K562 (cell line): ENCODE data around the gene GIT2. TPM values are rescaled to one million over a fixed set of nuclear protein-coding genes. Genes with fewer than 3 reads are reported as not detected.
A peak's percentile ranks its signal among the peaks of the same experiment; 100 is the strongest.

Experiments
- CTBP1 ChIP-seq: fragments of 450-650 bp; IDR thresholded peaks from 2 replicates; pipeline ENCODE4 v1.6.1; 2016; ENCODE audit warnings: borderline replicate concordance
- E2F3 ChIP-seq: fragments of 250-450 bp; sonication (Bioruptor Pico); IDR thresholded peaks from 2 replicates; pipeline ENCODE4 v1.4.0; 2020; ENCODE audit warnings: mild to moderate bottlenecking
- EGR1 ChIP-seq: fragments of 450-650 bp; conservative IDR thresholded peaks from 2 replicates; pipeline ENCODE4 v1.6.1; 2017; ENCODE audit warnings: mild to moderate bottlenecking
- HIVEP1 ChIP-seq: fragments of 250-450 bp; sonication (Bioruptor Pico); IDR thresholded peaks from 2 replicates; pipeline ENCODE4 v1.4.0; 2020; ENCODE audit warnings: mild to moderate bottlenecking
- KAT8 ChIP-seq: fragments of 450-650 bp; IDR thresholded peaks from 2 replicates; pipeline ENCODE4 v1.6.1; 2016; ENCODE audit warnings: low read depth, mild to moderate bottlenecking
- NCOA6 ChIP-seq: fragments of 450-650 bp; IDR thresholded peaks from 2 replicates; pipeline ENCODE4 v1.6.1; 2017; ENCODE audit warnings: mild to moderate bottlenecking
- NCOR1 ChIP-seq: fragments of 450-650 bp; IDR thresholded peaks from 2 replicates; pipeline ENCODE4 v1.6.1; 2016; ENCODE audit warnings: mild to moderate bottlenecking, moderate library complexity
- NFATC3 ChIP-seq: fragments of 450-650 bp; IDR thresholded peaks from 2 replicates; pipeline ENCODE4 v1.6.1; 2017; ENCODE audit warnings: mild to moderate bottlenecking
- PHB2 ChIP-seq: fragments of 450-650 bp; IDR thresholded peaks from 2 replicates; pipeline ENCODE4 v1.6.1; 2017; ENCODE audit warnings: low read depth
- PHF21A ChIP-seq: fragments of 450-650 bp; IDR thresholded peaks from 2 replicates; pipeline ENCODE4 v1.6.1; 2017; ENCODE audit warnings: low read depth, borderline replicate concordance
- RBBP5 ChIP-seq: fragments of 200-600 bp; sonication (generic); IDR thresholded peaks from 2 replicates; pipeline ENCODE4 v1.6.1; 2012; ENCODE audit warnings: borderline replicate concordance, mild to moderate bottlenecking, low read length, control low read depth, inconsistent platforms; ENCODE audit not compliant: insufficient read depth, poor library complexity, severe bottlenecking
- TEAD4 ChIP-seq, 2 experiments: sonication (generic) in 1 of 2; formaldehyde crosslinking in 1 of 2; IDR thresholded peaks; 2 replicates each; pipeline versions ENCODE4 v1.6.1 to v1.8.0; 2012 to 2022; ENCODE audit warnings: borderline replicate concordance in 1 of 2, inconsistent platforms in 1 of 2, low read length in 1 of 2, mild to moderate bottlenecking in 1 of 2, missing genetic modification reagents in 1 of 2
- ZBTB7A ChIP-seq: IDR thresholded peaks from 2 replicates; pipeline ENCODE4 v1.6.1; 2011; ENCODE audit warnings: low read depth, mild to moderate bottlenecking, low read length, moderate library complexity, borderline replicate concordance; ENCODE audit not compliant: control insufficient read depth
- ZNF699 ChIP-seq: fragments of 250-450 bp; sonication (Bioruptor Pico); IDR thresholded peaks from 2 replicates; pipeline ENCODE4 v1.8.0; 2021; ENCODE audit warnings: mild to moderate bottlenecking, moderate library complexity; ENCODE audit not compliant: insufficient replicate concordance
- ZNF785 ChIP-seq: fragments of 250-450 bp; sonication (Bioruptor Pico); IDR thresholded peaks from 2 replicates; pipeline ENCODE4 v1.4.0; 2020; ENCODE audit warnings: mild to moderate bottlenecking
- polyA plus RNA-seq, 8 experiments: library from polyadenylated mRNA; depleted of rRNA in 4 of 8; stranded (reverse) in 5 of 8; unstranded in 3 of 8; fragments of >200 nt; fragmentation: Nextera tagmentation in 2 of 8; fragmentation: Illumina TruSeq in 1 of 8; extraction: Ambion mirVana in 2 of 8; extraction: Trizol in 1 of 8; gene quantifications; 2 replicates each; pipeline versions ENCODE4 v1.2.1 to v1.2.3, GENCODE V29; 2011 to 2014; ENCODE audit warnings: inconsistent platforms in 1 of 8, missing spikeins in 1 of 8
- total RNA-seq, 7 experiments: library from RNA; depleted of rRNA in 6 of 7; stranded (reverse); fragments of >200 nt in 6 of 7; fragmentation: Illumina TruSeq in 2 of 7; extraction: Trizol in 2 of 7; gene quantifications; 2 replicates each; pipeline versions ENCODE4 v1.2.1 to v1.2.3, GENCODE V29; 2011 to 2021; ENCODE audit warnings: low replicate concordance in 1 of 7
- TF ChIP-seq, protein P1 (sequence below): fragments of 250-450 bp; sonication (Bioruptor Pico); IDR thresholded peaks from 2 replicates; pipeline ENCODE4 v1.5.1; 2021; ENCODE audit warnings: mild to moderate bottlenecking
- TF ChIP-seq, protein P2 (sequence below), 3 experiments: fragments of 200-800 bp in 1 of 3; fragments of 250-450 bp in 1 of 3; fragments of 450-650 bp in 1 of 3; sonication (Bioruptor Pico) in 1 of 3; sonication (Bioruptor generic) in 1 of 3; formaldehyde crosslinking in 1 of 3; IDR thresholded peaks; 2 replicates each; pipeline versions ENCODE4 v1.6.1 to v1.8.0; 2016 to 2022; ENCODE audit warnings: mild to moderate bottlenecking in 2 of 3, missing genetic modification characterization in 2 of 3, missing compliant biosample characterization in 1 of 3, moderate library complexity in 1 of 3
- TF ChIP-seq, protein P3 (sequence below): fragments of 250-450 bp; sonication (Bioruptor Pico); IDR thresholded peaks from 2 replicates; pipeline ENCODE4 v1.4.0; 2020
- TF ChIP-seq, protein P4 (sequence below), 2 experiments: fragments of 450-650 bp; conservative IDR thresholded peaks; 2 replicates each; pipeline ENCODE4 v1.6.1; 2017; ENCODE audit warnings: mild to moderate bottlenecking in 2 of 2, moderate library complexity in 2 of 2

Gene GIT2
- total and polyA plus RNA-seq, 9 of the 15 experiments (the other 6 are each of a cell fraction or from before 2014, with no cell fraction given) = 4.0 to 30.4 (median 23.5) TPM

DNA sequence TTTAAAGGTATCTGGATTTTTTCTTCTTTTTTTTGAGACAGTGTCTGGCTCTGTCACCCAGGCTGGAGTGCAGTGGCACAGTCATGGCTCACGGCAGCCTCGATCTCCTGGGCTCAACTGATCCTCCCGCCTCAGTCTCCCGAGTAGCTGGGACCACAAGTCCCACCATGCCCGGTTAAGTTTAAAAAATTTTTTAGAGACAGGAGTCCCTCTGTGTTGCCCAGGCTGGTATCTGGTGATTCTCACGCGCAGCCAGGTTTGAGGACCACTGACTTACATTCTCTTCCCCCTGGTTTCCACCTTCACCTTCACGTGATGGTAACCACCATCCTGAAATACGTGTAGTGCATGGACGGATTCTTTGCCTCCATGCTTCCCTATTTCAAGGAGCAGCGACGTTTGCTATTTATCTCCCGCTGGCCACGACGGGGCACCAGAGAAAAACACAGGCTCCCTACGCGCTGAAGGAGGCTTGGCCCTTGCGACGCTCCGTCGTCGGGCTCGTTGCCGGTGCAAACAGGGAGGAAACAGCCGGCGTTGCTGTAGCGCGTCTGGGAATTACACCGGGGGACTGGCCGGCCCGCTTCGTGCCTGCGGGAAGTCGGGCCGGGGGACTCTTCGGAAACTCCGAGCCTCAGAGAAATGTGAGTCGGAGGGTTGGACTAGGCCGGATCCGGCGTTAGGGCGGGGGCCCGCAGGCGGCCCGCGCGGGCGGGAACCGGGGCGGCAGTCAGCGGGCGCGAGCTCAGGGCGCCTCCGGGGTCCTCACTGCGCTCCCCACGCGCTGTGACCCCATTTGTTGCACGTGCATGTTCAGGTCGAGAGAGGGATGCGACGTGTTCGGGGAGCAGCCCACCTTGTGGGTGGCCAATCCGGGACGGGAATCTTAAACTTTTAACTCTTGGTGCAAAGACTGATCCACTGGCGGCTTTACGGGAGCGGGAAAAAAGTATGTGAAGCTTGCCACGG, 96.1 kb downstream of the GIT2 start, which contains the start of gene TCHP (continued):
- no peak for TF ChIP-seq KAT8
- no peak for TF ChIP-seq ZNF699 (CRISPR knock-in tag)
- no peak for TF ChIP-seq HIVEP1 (CRISPR knock-in tag)
- TF ChIP-seq RBBP5 = peak; percentile 96
- no peak; the same call in 1 of the 2 replicates for TF ChIP-seq EGR1
- no peak for TF ChIP-seq PHB2
- TF ChIP-seq TEAD4 (IDR thresholded peaks at IDR 0.05; ENCODE audit: low read length) = peak; percentile 35; the same call in 1 of the 2 replicates
- no peak for TF ChIP-seq TEAD4 (CRISPR knock-in tag; IDR thresholded peaks at IDR 0.05; ENCODE audit: borderline replicate concordance)
- TF ChIP-seq, protein P1, sequence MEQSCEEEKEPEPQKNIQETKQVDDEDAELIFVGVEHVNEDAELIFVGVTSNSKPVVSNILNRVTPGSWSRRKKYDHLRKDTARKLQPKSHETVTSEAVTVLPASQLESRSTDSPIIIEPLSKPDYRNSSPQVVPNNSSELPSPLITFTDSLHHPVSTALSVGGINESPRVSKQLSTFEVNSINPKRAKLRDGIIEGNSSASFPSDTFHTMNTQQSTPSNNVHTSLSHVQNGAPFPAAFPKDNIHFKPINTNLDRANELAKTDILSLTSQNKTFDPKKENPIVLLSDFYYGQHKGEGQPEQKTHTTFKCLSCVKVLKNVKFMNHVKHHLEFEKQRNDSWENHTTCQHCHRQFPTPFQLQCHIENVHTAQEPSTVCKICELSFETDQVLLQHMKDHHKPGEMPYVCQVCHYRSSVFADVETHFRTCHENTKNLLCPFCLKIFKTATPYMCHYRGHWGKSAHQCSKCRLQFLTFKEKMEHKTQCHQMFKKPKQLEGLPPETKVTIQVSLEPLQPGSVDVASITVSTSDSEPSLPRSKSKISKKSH (CRISPR knock-in tag) = no peak
- no peak for TF ChIP-seq ZNF785 (CRISPR knock-in tag)
- TF ChIP-seq CTBP1 = peak; percentile 82
- no peak for TF ChIP-seq NFATC3
- TF ChIP-seq, protein P2, sequence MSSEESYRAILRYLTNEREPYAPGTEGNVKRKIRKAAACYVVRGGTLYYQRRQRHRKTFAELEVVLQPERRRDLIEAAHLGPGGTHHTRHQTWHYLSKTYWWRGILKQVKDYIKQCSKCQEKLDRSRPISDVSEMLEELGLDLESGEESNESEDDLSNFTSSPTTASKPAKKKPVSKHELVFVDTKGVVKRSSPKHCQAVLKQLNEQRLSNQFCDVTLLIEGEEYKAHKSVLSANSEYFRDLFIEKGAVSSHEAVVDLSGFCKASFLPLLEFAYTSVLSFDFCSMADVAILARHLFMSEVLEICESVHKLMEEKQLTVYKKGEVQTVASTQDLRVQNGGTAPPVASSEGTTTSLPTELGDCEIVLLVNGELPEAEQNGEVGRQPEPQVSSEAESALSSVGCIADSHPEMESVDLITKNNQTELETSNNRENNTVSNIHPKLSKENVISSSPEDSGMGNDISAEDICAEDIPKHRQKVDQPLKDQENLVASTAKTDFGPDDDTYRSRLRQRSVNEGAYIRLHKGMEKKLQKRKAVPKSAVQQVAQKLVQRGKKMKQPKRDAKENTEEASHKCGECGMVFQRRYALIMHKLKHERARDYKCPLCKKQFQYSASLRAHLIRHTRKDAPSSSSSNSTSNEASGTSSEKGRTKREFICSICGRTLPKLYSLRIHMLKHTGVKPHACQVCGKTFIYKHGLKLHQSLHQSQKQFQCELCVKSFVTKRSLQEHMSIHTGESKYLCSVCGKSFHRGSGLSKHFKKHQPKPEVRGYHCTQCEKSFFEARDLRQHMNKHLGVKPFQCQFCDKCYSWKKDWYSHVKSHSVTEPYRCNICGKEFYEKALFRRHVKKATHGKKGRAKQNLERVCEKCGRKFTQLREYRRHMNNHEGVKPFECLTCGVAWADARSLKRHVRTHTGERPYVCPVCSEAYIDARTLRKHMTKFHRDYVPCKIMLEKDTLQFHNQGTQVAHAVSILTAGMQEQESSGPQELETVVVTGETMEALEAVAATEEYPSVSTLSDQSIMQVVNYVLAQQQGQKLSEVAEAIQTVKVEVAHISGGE (CRISPR knock-in tag; IDR thresholded peaks at IDR 0.05) = peak in 1 of 3 experiments; percentile 63; a peak in 1 of 6 replicates
- TF ChIP-seq, protein P3, sequence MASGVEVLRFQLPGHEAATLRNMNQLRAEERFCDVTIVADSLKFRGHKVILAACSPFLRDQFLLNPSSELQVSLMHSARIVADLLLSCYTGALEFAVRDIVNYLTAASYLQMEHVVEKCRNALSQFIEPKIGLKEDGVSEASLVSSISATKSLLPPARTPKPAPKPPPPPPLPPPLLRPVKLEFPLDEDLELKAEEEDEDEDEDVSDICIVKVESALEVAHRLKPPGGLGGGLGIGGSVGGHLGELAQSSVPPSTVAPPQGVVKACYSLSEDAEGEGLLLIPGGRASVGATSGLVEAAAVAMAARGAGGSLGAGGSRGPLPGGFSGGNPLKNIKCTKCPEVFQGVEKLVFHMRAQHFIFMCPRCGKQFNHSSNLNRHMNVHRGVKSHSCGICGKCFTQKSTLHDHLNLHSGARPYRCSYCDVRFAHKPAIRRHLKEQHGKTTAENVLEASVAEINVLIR (CRISPR knock-in tag) = no peak
- no peak; the same call in 1 of the 2 replicates for TF ChIP-seq NCOR1
- peak; percentile 37; the same call in 1 of the 2 replicates for TF ChIP-seq PHF21A
- TF ChIP-seq NCOA6 = no peak
- peak; percentile 66 for TF ChIP-seq ZBTB7A
- TF ChIP-seq E2F3 (CRISPR knock-in tag) = peak; percentile 85
- TF ChIP-seq, protein P4, sequence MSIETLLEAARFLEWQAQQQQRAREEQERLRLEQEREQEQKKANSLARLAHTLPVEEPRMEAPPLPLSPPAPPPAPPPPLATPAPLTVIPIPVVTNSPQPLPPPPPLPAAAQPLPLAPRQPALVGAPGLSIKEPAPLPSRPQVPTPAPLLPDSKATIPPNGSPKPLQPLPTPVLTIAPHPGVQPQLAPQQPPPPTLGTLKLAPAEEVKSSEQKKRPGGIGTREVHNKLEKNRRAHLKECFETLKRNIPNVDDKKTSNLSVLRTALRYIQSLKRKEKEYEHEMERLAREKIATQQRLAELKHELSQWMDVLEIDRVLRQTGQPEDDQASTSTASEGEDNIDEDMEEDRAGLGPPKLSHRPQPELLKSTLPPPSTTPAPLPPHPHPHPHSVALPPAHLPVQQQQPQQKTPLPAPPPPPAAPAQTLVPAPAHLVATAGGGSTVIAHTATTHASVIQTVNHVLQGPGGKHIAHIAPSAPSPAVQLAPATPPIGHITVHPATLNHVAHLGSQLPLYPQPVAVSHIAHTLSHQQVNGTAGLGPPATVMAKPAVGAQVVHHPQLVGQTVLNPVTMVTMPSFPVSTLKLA (conservative IDR thresholded peaks at IDR 0.05) = peak; percentile 79 to 91
